GM21381 (cell line): ENCODE data around the gene NFKB2.

Source experiments
- ATAC-seq: cut with Tn5 transposase; IDR thresholded peaks from one replicate; pipeline ENCODE4 v1.9.1; 2021; ENCODE audit warnings: mild to moderate bottlenecking, moderate library complexity; ENCODE audit not compliant: unreplicated experiment

The NFKB2 gene

GRCh38 chr10:102444851-102445250 is 49.3 kb downstream of the NFKB2 start:
- ATAC-seq = no peak

GRCh38 chr10:102449321-102450123 is 54.0 kb downstream of the NFKB2 start:
- ATAC-seq = peak; percentile 36

GRCh38 chr10:102450124-102450373 is 54.5 kb downstream of the NFKB2 start:
- no peak for ATAC-seq

GRCh38 chr10:102450374-102451104 is 55.0 kb downstream of the NFKB2 start:
- ATAC-seq = peak; percentile 71

GRCh38 chr10:102451105-102451969 is 55.8 kb downstream of the NFKB2 start, which contains the start of gene C10orf95:
C10orf95 (minus strand) TSS chr10:102451543; CDS start chr10:102451093, 450 bp downstream.
- ATAC-seq = no peak
